HepG2 (cell line): ENCODE results near the gene ATAD3C. TPM values are rescaled to one million over a fixed set of nuclear protein-coding genes. Genes with fewer than 3 reads are reported as not detected.

Source experiments
- BCL6 ChIP-seq: IDR thresholded peaks from 2 replicates; pipeline ENCODE4 v1.6.1; 2016; ENCODE audit warnings: missing genetic modification reagents, missing compliant biosample characterization
- BRCA1 ChIP-seq: sonication (generic); formaldehyde crosslinking; IDR thresholded peaks from 2 replicates; pipeline ENCODE4 v1.4.0; 2020; ENCODE audit warnings: missing genetic modification reagents
- ETV6 ChIP-seq: sonication (generic); formaldehyde crosslinking; conservative IDR thresholded peaks from 2 replicates; pipeline ENCODE4 v1.4.0; 2020; ENCODE audit warnings: missing genetic modification reagents
- FOXJ3 ChIP-seq: sonication (generic); formaldehyde crosslinking; IDR thresholded peaks from 2 replicates; pipeline ENCODE4 v1.4.0; 2020; ENCODE audit warnings: missing genetic modification reagents, mild to moderate bottlenecking, borderline replicate concordance
- FOXK2 ChIP-seq: fragments of 450-650 bp; IDR thresholded peaks from 2 replicates; pipeline ENCODE4 v1.6.1; 2016
- NKX3-1 ChIP-seq: sonication (generic); formaldehyde crosslinking; IDR thresholded peaks from 2 replicates; pipeline ENCODE4 v1.5.0; 2020; ENCODE audit warnings: missing genetic modification reagents
- RXRB ChIP-seq: IDR thresholded peaks from 2 replicates; pipeline ENCODE4 v1.6.1; 2016; ENCODE audit warnings: borderline replicate concordance, missing genetic modification reagents, missing compliant biosample characterization
- SNAI1 ChIP-seq: sonication (generic); formaldehyde crosslinking; IDR thresholded peaks from 2 replicates; pipeline ENCODE4 v1.5.0; 2020; ENCODE audit warnings: mild to moderate bottlenecking, missing genetic modification reagents, borderline replicate concordance
- TBX2 ChIP-seq: sonication (generic); formaldehyde crosslinking; IDR thresholded peaks from 2 replicates; pipeline ENCODE4 v1.5.0; 2020; ENCODE audit warnings: missing genetic modification reagents, mild to moderate bottlenecking, borderline replicate concordance
- U2AF2 ChIP-seq: fragments of 200-400 bp; formaldehyde crosslinking; IDR thresholded peaks from 2 replicates; pipeline ENCODE4 v1.6.1; 2017; ENCODE audit warnings: low read depth, mild to moderate bottlenecking, low read length
- ZBTB7A ChIP-seq: sonication (generic); formaldehyde crosslinking; IDR thresholded peaks from 2 replicates; pipeline ENCODE4 v1.8.0; 2022; ENCODE audit warnings: mild to moderate bottlenecking, missing genetic modification reagents
- ZNF136 ChIP-seq: sonication (generic); formaldehyde crosslinking; IDR thresholded peaks from 2 replicates; pipeline ENCODE4 v1.8.1; 2022; ENCODE audit warnings: low read depth, mild to moderate bottlenecking, moderate library complexity, missing genetic modification reagents
- ZNF138 ChIP-seq: sonication (generic); formaldehyde crosslinking; IDR thresholded peaks from 2 replicates; pipeline ENCODE4 v1.5.0; 2020; ENCODE audit warnings: mild to moderate bottlenecking, low read depth, missing genetic modification reagents
- ZNF17 ChIP-seq: sonication (generic); formaldehyde crosslinking; IDR thresholded peaks from 2 replicates; pipeline ENCODE4 v1.5.0; 2020; ENCODE audit warnings: mild to moderate bottlenecking, missing genetic modification reagents
- polyA plus RNA-seq, 8 experiments: library from polyadenylated mRNA; depleted of rRNA in 3 of 8; stranded (reverse) in 7 of 8; unstranded in 1 of 8; fragments of >200 nt; fragmentation: Illumina TruSeq in 4 of 8; extraction: Trizol in 4 of 8; gene quantifications; 2 replicates each; pipeline versions ENCODE4 v1.2.1 to v1.2.3, GENCODE V29; 2011 to 2016; ENCODE audit warnings: low read depth in 4 of 8, missing spikeins in 1 of 8, mixed read lengths in 1 of 8; ENCODE audit not compliant: insufficient read depth in 1 of 8
- total RNA-seq, 5 experiments: library from RNA; depleted of rRNA; stranded (reverse); fragments of >200 nt; fragmentation: Illumina TruSeq; extraction: Trizol; gene quantifications; 2 replicates each; pipeline ENCODE4 v1.2.3, GENCODE V29; 2016; ENCODE audit warnings: low read depth in 1 of 5
- TF ChIP-seq, protein P1 (sequence below): sonication (generic); formaldehyde crosslinking; IDR thresholded peaks from 2 replicates; pipeline ENCODE4 v1.9.0; 2022; ENCODE audit warnings: missing genetic modification reagents, mild to moderate bottlenecking, borderline replicate concordance
- TF ChIP-seq, protein P2 (sequence below): sonication (generic); formaldehyde crosslinking; IDR thresholded peaks from 2 replicates; pipeline ENCODE4 v1.4.0; 2020; ENCODE audit warnings: missing genetic modification reagents, mild to moderate bottlenecking, borderline replicate concordance
- TF ChIP-seq, protein P3 (sequence below): sonication (generic); formaldehyde crosslinking; IDR thresholded peaks from 2 replicates; pipeline ENCODE4 v1.5.1; 2020; ENCODE audit warnings: missing genetic modification reagents, mild to moderate bottlenecking, borderline replicate concordance
- TF ChIP-seq, protein P4 (sequence below): conservative IDR thresholded peaks from 2 replicates; pipeline ENCODE4 v1.6.1; 2018; ENCODE audit warnings: missing genetic modification reagents
- TF ChIP-seq, protein P5 (sequence below): sonication (generic); formaldehyde crosslinking; IDR thresholded peaks from 2 replicates; pipeline ENCODE4 v1.5.0; 2020; ENCODE audit warnings: missing genetic modification reagents

ATAD3C gene
- total and polyA plus RNA-seq, 2 of the 13 experiments (the other 11 are each of a cell fraction or from before 2014, with no cell fraction given), result 2.4 to 3.2 TPM

DNA sequence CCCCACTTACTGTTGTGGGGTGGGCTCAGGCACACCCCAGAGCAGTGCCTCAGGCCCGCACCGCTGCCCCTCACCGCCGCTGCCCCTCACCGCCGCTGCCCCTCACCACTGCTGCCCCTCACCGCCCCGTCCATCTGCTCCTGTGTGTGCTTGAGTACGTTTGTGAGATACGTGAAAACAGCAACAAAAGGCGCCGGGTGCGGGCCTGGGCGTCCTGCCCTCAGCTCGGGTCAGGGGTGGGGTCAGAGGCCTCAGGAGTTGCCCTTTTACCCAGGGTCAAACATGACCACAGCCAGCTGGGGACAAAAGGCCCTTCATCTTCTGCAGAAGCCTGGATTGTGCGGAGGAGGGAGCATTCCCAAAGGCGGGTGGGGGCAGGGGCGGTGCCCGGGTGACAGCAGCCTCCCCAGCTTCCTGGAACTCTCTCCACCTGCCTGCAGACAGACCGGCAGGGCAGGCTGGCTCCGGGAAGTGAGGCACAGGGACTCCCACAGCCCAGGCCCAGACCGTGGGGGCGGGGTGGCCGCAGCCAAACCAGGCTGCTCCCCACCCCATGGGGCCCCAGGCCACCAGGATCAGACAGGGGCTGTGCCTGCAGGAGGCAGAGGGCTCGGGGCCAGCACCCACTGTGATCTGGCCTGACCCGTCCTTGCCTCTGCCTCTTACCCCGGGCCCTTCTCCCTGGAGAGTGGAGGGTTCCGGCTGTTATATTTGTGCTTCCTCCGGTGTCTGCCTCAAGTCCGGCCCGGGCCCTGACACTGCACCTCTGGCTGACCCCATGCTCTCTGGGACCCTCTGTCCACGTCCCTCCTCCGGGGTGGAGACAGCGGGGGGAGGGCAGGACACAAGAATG, 16.3 kb upstream of the ATAD3C start (continued):
- TF ChIP-seq, protein P1, sequence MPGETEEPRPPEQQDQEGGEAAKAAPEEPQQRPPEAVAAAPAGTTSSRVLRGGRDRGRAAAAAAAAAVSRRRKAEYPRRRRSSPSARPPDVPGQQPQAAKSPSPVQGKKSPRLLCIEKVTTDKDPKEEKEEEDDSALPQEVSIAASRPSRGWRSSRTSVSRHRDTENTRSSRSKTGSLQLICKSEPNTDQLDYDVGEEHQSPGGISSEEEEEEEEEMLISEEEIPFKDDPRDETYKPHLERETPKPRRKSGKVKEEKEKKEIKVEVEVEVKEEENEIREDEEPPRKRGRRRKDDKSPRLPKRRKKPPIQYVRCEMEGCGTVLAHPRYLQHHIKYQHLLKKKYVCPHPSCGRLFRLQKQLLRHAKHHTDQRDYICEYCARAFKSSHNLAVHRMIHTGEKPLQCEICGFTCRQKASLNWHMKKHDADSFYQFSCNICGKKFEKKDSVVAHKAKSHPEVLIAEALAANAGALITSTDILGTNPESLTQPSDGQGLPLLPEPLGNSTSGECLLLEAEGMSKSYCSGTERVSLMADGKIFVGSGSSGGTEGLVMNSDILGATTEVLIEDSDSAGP (CRISPR knock-in tag), result peak; percentile 91
- peak; percentile 96 for TF ChIP-seq RXRB
- TF ChIP-seq ZBTB7A (CRISPR knock-in tag), result no peak; the same call in 1 of the 2 replicates
- TF ChIP-seq ZNF136 (CRISPR knock-in tag), result 0 out of 2 replicates have a peak, but pooled peaks have one; percentile 79
- TF ChIP-seq U2AF2, result peak; percentile 56; the same call in 1 of the 2 replicates
- TF ChIP-seq ZNF17 (CRISPR knock-in tag), result 0 out of 2 replicates have a peak, but pooled peaks have one; percentile 19
- TF ChIP-seq ETV6 (CRISPR knock-in tag), result peak; percentile 76; the same call in 1 of the 2 replicates
- peak; percentile 91 for TF ChIP-seq TBX2 (CRISPR knock-in tag)
- TF ChIP-seq BCL6 (CRISPR knock-in tag), result peak; percentile 88
- no peak; the same call in 1 of the 2 replicates for TF ChIP-seq FOXJ3 (CRISPR knock-in tag)
- no peak for TF ChIP-seq NKX3-1 (CRISPR knock-in tag)
- TF ChIP-seq ZNF138 (CRISPR knock-in tag), result no peak
- TF ChIP-seq, protein P2, sequence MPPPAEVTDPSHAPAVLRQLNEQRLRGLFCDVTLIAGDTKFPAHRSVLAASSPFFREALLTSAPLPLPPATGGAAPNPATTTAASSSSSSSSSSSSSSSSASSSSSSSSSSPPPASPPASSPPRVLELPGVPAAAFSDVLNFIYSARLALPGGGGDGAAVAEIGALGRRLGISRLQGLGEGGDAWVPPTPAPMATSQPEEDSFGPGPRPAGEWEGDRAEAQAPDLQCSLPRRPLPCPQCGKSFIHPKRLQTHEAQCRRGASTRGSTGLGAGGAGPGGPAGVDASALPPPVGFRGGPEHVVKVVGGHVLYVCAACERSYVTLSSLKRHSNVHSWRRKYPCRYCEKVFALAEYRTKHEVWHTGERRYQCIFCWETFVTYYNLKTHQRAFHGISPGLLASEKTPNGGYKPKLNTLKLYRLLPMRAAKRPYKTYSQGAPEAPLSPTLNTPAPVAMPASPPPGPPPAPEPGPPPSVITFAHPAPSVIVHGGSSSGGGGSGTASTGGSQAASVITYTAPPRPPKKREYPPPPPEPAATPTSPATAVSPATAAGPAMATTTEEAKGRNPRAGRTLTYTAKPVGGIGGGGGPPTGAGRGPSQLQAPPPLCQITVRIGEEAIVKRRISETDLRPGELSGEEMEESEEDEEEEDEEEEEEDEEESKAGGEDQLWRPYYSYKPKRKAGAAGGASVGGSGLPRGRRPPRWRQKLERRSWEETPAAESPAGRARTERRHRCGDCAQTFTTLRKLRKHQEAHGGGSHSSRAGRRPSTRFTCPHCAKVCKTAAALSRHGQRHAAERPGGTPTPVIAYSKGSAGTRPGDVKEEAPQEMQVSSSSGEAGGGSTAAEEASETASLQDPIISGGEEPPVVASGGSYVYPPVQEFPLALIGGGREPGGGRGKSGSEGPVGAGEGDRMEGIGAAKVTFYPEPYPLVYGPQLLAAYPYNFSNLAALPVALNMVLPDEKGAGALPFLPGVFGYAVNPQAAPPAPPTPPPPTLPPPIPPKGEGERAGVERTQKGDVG, result peak; percentile 57; the same call in 1 of the 2 replicates
- TF ChIP-seq, protein P3, sequence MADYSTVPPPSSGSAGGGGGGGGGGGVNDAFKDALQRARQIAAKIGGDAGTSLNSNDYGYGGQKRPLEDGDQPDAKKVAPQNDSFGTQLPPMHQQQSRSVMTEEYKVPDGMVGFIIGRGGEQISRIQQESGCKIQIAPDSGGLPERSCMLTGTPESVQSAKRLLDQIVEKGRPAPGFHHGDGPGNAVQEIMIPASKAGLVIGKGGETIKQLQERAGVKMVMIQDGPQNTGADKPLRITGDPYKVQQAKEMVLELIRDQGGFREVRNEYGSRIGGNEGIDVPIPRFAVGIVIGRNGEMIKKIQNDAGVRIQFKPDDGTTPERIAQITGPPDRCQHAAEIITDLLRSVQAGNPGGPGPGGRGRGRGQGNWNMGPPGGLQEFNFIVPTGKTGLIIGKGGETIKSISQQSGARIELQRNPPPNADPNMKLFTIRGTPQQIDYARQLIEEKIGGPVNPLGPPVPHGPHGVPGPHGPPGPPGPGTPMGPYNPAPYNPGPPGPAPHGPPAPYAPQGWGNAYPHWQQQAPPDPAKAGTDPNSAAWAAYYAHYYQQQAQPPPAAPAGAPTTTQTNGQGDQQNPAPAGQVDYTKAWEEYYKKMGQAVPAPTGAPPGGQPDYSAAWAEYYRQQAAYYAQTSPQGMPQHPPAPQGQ (CRISPR knock-in tag), result no peak
- TF ChIP-seq BRCA1 (CRISPR knock-in tag), result no peak
- TF ChIP-seq FOXK2, result peak; percentile 55
- TF ChIP-seq, protein P4, sequence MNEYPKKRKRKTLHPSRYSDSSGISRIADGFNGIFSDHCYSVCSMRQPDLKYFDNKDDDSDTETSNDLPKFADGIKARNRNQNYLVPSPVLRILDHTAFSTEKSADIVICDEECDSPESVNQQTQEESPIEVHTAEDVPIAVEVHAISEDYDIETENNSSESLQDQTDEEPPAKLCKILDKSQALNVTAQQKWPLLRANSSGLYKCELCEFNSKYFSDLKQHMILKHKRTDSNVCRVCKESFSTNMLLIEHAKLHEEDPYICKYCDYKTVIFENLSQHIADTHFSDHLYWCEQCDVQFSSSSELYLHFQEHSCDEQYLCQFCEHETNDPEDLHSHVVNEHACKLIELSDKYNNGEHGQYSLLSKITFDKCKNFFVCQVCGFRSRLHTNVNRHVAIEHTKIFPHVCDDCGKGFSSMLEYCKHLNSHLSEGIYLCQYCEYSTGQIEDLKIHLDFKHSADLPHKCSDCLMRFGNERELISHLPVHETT (CRISPR knock-in tag), result peak; percentile 81
- TF ChIP-seq, protein P5, sequence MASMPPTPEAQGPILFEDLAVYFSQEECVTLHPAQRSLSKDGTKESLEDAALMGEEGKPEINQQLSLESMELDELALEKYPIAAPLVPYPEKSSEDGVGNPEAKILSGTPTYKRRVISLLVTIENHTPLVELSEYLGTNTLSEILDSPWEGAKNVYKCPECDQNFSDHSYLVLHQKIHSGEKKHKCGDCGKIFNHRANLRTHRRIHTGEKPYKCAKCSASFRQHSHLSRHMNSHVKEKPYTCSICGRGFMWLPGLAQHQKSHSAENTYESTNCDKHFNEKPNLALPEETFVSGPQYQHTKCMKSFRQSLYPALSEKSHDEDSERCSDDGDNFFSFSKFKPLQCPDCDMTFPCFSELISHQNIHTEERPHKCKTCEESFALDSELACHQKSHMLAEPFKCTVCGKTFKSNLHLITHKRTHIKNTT (CRISPR knock-in tag), result no peak
- TF ChIP-seq SNAI1 (CRISPR knock-in tag), result no peak
